Brain pericyte (primary cell): ENCODE data around the gene RBM19.
"Not testable (repeated sequence)": the region's sequence is repeated elsewhere in the genome, so short reads cannot be mapped to it uniquely, and the experiment has no call there.

Source experiments
- DNase-seq: peaks from one replicate; pipeline ENCODE4 v3.0.0-alpha.2; 2012; ENCODE audit warnings: low read depth, low spot score

RBM19 gene

GRCh38 chr12:113901319-113901718, 64.8 kb downstream of the RBM19 start:
- DNase-seq: not testable (repeated sequence)

GRCh38 chr12:113900716-113901115, 65.4 kb downstream of the RBM19 start:
- DNase-seq: no peak

- DNase-seq: no peak
Measured at GRCh38 chr12:113899561-113900471, 66.3 kb downstream of the RBM19 start.

GRCh38 chr12:113899042-113899560, 67.0 kb downstream of the RBM19 start:
- DNase-seq: no peak

GRCh38 chr12:113898466-113898865, 67.7 kb downstream of the RBM19 start:
- no peak for DNase-seq

GRCh38 chr12:113897406-113897805, 68.7 kb downstream of the RBM19 start:
- DNase-seq: no peak

- DNase-seq: no peak
Measured at GRCh38 chr12:113896841-113897240, 69.3 kb downstream of the RBM19 start.

- DNase-seq: no peak
Measured at GRCh38 chr12:113896194-113896593, 69.9 kb downstream of the RBM19 start.

- DNase-seq: no peak
Measured at GRCh38 chr12:113895176-113895575, 70.9 kb downstream of the RBM19 start.

- no peak for DNase-seq
Measured at GRCh38 chr12:113894697-113895096, 71.4 kb downstream of the RBM19 start.

- DNase-seq: no peak
Measured at GRCh38 chr12:113893221-113893620, 72.9 kb downstream of the RBM19 start.

- no peak for DNase-seq
Measured at GRCh38 chr12:113892556-113892955, 73.6 kb downstream of the RBM19 start.

- DNase-seq: no peak
Measured at GRCh38 chr12:113891739-113892520, 74.2 kb downstream of the RBM19 start.

- DNase-seq: peak; percentile 42
Measured at GRCh38 chr12:113891167-113891692, 74.9 kb downstream of the RBM19 start.

- no peak for DNase-seq
Measured at GRCh38 chr12:113889891-113890581, 76.1 kb downstream of the RBM19 start.

GRCh38 chr12:113889076-113889475, 77.0 kb downstream of the RBM19 start:
- no peak for DNase-seq

- DNase-seq: no peak
Measured at GRCh38 chr12:113888435-113888834, 77.7 kb downstream of the RBM19 start.

- no peak for DNase-seq
Measured at GRCh38 chr12:113887906-113888305, 78.2 kb downstream of the RBM19 start.

GRCh38 chr12:113886721-113887120, 79.4 kb downstream of the RBM19 start:
- no peak for DNase-seq

- no peak for DNase-seq
Measured at GRCh38 chr12:113884392-113884791, 81.7 kb downstream of the RBM19 start.

GRCh38 chr12:113882690-113883089, 83.4 kb downstream of the RBM19 start:
- no peak for DNase-seq
